Right atrium auricular region (tissue), 2 donors: ENCODE measurements around the gene HOXC5. TPM values are rescaled to one million over a fixed set of nuclear protein-coding genes. Genes with fewer than 3 reads are reported as not detected.

Experiments
- DNase-seq: peaks from one replicate; pipeline ENCODE4 v3.0.0-alpha.2; 2019; ENCODE audit warnings: low spot score
- H3K27ac ChIP-seq, 2 donors: fragments of 200-600 bp; sonication (generic); 1 replicate in 1 of 2; 2 replicates in 1 of 2; pipeline ENCODE4 v1.5.1; 2016 to 2019
- H3K27me3 ChIP-seq, 2 donors: fragments of 200-600 bp; sonication (generic); one replicate each; pipeline versions ENCODE4 v1.5.1 to v1.6.0; 2017 to 2019
- H3K36me3 ChIP-seq: fragments of 200-600 bp; sonication (generic); one replicate; pipeline ENCODE4 v1.5.1; 2016
- H3K4me1 ChIP-seq, 2 donors: fragments of 200-600 bp; sonication (generic); one replicate each; pipeline versions ENCODE4 v1.5.1 to v1.6.0; 2017 to 2019
- H3K4me3 ChIP-seq, 2 donors: fragments of 200-600 bp; sonication (generic); 1 replicate in 1 of 2; 2 replicates in 1 of 2; pipeline ENCODE4 v1.5.1; 2017 to 2019; ENCODE audit warnings: mild to moderate bottlenecking in 1 of 2, moderate library complexity in 1 of 2
- H3K9me3 ChIP-seq, 2 donors: fragments of 200-600 bp; sonication (generic); one replicate each; pipeline ENCODE4 v1.5.1; 2019
- total RNA-seq, 2 donors: library from RNA; depleted of rRNA; stranded (reverse); fragments of >200 nt; gene quantifications; one replicate each; pipeline ENCODE4 v1.1.0, GENCODE V29; 2016
- TF ChIP-seq, protein P1 (sequence below), 2 donors: fragments of 200-600 bp; sonication (generic); IDR thresholded peaks; one replicate each; pipeline ENCODE4 v1.5.1; 2019; ENCODE audit warnings: antibody characterized with exemption in 2 of 2

HOXC5 gene
- total RNA-seq, 2 donors from 2014 or later: 0.33 TPM; not detected in 1

DNA sequence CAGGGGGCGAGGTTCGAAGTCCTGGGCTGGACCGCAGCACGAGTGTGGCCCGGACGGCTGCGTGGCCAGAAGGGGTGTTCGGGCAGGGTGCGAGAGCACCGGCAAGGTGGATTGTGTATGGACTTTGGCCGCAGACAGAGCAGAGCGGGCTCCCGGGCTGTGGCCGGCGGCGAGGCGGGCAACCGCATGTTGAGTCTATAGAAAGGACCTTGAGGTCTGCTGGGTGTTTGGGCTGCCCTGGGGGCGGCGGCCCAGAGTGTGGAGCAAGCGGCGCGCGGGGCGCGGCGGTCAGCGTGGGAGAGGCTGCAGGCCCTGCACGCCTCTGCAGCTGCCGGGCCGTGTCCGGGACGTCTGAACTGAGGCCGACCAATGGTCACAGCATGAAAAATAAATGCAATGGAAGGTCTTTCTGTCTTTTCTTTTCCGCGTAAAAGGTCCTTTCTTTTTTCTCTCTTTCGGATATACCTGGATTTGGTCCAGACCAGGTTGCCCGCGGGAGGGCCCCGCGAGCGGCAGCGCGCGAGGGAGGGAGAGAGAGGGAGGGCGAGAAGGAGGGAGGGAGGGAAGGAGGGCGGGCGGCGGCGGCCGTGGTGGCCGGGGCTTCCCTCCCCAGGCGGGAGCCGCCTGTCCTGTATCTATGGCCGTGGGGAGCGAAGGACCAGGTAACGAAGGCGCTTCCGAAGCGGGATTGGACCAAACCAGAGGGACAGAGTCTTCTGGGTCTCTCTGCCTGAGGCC lies 38.4 kb upstream of the HOXC5 start:
- Histone ChIP-seq H3K27me3 (peaks cover 66 to 94% of the 10 kb centered on the region in 2 donors), H3K4me3 (peak overlapping the region in 1 of 2 donors; percentile 49), H3K4me1 (peaks cover 0 to 26% of the 10 kb centered on the region in 2 donors), H3K36me3 (no peaks in the 10 kb centered on the region), H3K27ac (no peak overlapping the region), H3K9me3 (no peaks in the 10 kb centered on the region)
- TF ChIP-seq, protein P1, sequence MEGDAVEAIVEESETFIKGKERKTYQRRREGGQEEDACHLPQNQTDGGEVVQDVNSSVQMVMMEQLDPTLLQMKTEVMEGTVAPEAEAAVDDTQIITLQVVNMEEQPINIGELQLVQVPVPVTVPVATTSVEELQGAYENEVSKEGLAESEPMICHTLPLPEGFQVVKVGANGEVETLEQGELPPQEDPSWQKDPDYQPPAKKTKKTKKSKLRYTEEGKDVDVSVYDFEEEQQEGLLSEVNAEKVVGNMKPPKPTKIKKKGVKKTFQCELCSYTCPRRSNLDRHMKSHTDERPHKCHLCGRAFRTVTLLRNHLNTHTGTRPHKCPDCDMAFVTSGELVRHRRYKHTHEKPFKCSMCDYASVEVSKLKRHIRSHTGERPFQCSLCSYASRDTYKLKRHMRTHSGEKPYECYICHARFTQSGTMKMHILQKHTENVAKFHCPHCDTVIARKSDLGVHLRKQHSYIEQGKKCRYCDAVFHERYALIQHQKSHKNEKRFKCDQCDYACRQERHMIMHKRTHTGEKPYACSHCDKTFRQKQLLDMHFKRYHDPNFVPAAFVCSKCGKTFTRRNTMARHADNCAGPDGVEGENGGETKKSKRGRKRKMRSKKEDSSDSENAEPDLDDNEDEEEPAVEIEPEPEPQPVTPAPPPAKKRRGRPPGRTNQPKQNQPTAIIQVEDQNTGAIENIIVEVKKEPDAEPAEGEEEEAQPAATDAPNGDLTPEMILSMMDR (IDR thresholded peaks at IDR 0.05): no peak
- no peak for DNase-seq

- Histone ChIP-seq H3K27me3 (peaks cover 72 to 94% of the 10 kb centered on the region in 2 donors), H3K4me1 (peaks cover 0 to 32% of the 10 kb centered on the region in 2 donors), H3K36me3 (no peaks in the 10 kb centered on the region), H3K4me3 (peak overlapping the region in 1 of 2 donors; percentile 49), H3K9me3 (no peaks in the 10 kb centered on the region), H3K27ac (no peak overlapping the region)
- TF ChIP-seq, protein P1 (IDR thresholded peaks at IDR 0.05): no peak
- DNase-seq: no peak
These were observed 37.9 kb upstream of the HOXC5 start for GRCh38 chr12:53995002-53995377.

GRCh38 chr12:53995378-53996239 lies 37.2 kb upstream of the HOXC5 start:
- TF ChIP-seq, protein P1 (IDR thresholded peaks at IDR 0.05): no peak
- Histone ChIP-seq H3K27ac (no peak overlapping the region), H3K36me3 (no peaks in the 10 kb centered on the region), H3K4me1 (peaks cover 0 to 38% of the 10 kb centered on the region in 2 donors), H3K27me3 (peaks cover 74 to 94% of the 10 kb centered on the region in 2 donors), H3K9me3 (no peaks in the 10 kb centered on the region), H3K4me3 (peak overlapping the region; percentile 28 to 49)
- DNase-seq: no peak

GRCh38 chr12:53996240-53997203 lies 36.3 kb upstream of the HOXC5 start:
- H3K27ac ChIP-seq: no peak overlapping the region
- TF ChIP-seq, protein P1 (IDR thresholded peaks at IDR 0.05): no peak
- H3K36me3 ChIP-seq: no peaks in the 10 kb centered on the region
- H3K27me3 ChIP-seq: peaks cover 74 to 95% of the 10 kb centered on the region in 2 donors
- no peak for DNase-seq
- peaks cover 0 to 40% of the 10 kb centered on the region in 2 donors for H3K4me1 ChIP-seq
- peak overlapping the region; percentile 28 to 49 for H3K4me3 ChIP-seq
- no peaks in the 10 kb centered on the region for H3K9me3 ChIP-seq
